Glutamatergic neuron (in vitro differentiated cells): Measurements from ENCODE around the gene CD86. TPM values are rescaled to one million over a fixed set of nuclear protein-coding genes. Genes with fewer than 3 reads are reported as not detected.
"Not testable (repeated sequence)": the region's sequence is repeated elsewhere in the genome, so short reads cannot be mapped to it uniquely, and the experiment has no call there.

Source experiments
- DNase-seq: peaks from one replicate; pipeline ENCODE4 v3.0.0; 2022
- H3K27ac Mint-ChIP-seq: one replicate; pipeline ENCODE4 v1.8.0; 2020; ENCODE audit warnings: mild to moderate bottlenecking, mixed read lengths, inconsistent platforms; ENCODE audit not compliant: unreplicated experiment
- H3K27me3 Mint-ChIP-seq: one replicate; pipeline ENCODE4 v1.8.0; 2020; ENCODE audit warnings: mild to moderate bottlenecking, moderate library complexity, mixed read lengths, inconsistent platforms; ENCODE audit not compliant: unreplicated experiment
- H3K36me3 Mint-ChIP-seq: one replicate; pipeline ENCODE4 v1.8.0; 2020; ENCODE audit warnings: mild to moderate bottlenecking, mixed read lengths, inconsistent platforms; ENCODE audit not compliant: unreplicated experiment
- H3K4me1 Mint-ChIP-seq: one replicate; pipeline ENCODE4 v1.8.0; 2020; ENCODE audit warnings: mild to moderate bottlenecking, low read depth, mixed read lengths, inconsistent platforms; ENCODE audit not compliant: unreplicated experiment
- H3K4me3 Mint-ChIP-seq: one replicate; pipeline ENCODE4 v1.8.0; 2020; ENCODE audit warnings: mild to moderate bottlenecking, mixed read lengths, inconsistent platforms; ENCODE audit not compliant: unreplicated experiment
- H3K9me3 Mint-ChIP-seq: one replicate; pipeline ENCODE4 v1.8.0; 2020; ENCODE audit warnings: mild to moderate bottlenecking, moderate library complexity, mixed read lengths, inconsistent platforms; ENCODE audit not compliant: unreplicated experiment
- total RNA-seq: library from RNA; stranded (reverse); fragmentation: NEBNext Ultra II Directional; extraction: Animal tissue kit (Norgen Biotek cat#: 25700); gene quantifications from one replicate; pipeline ENCODE4 v1.2.1, GENCODE V29; 2021; ENCODE audit not compliant: unreplicated experiment
- TF ChIP-seq, protein P1 (sequence below): fragments of 200-600 bp; sonication (generic); IDR thresholded peaks from one replicate; pipeline ENCODE4 v1.5.0; 2021; ENCODE audit not compliant: partially characterized antibody, unreplicated experiment

CD86 gene
- total RNA-seq, 1 donor from 2014 or later = not detected

DNA sequence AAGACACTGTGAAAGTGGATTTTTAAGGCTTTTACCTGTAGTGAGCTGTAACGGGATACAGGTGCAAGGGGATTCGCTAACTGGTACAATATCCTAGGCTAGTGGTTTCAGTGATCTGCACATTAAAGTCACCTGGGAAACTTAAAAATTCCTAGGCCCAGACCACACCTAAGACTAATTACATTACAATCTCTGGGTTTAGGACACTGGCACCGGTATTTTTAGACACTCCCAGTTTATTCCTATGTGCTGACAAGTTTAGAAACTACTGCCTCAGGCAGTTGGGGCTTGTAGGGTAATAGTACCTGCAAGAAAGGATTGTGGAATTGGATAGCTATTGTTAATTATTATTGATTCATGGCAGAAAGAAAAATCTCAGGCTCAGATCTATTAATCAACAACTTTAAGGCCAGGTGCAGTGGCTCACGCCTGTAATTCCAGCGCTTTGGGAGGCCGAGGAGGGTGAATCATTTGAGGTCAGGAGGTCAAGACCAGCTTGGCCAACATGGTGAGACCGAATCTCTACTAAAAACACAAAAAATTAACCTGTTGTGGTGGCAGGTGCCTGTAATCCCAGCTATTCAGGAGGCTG lies 77.9 kb downstream of the CD86 start:
- Mint-ChIP-seq H3K36me3 (no peaks in the 10 kb centered on the region), H3K9me3 (peaks cover 2% of the 10 kb centered on the region)
- TF ChIP-seq, protein P1, sequence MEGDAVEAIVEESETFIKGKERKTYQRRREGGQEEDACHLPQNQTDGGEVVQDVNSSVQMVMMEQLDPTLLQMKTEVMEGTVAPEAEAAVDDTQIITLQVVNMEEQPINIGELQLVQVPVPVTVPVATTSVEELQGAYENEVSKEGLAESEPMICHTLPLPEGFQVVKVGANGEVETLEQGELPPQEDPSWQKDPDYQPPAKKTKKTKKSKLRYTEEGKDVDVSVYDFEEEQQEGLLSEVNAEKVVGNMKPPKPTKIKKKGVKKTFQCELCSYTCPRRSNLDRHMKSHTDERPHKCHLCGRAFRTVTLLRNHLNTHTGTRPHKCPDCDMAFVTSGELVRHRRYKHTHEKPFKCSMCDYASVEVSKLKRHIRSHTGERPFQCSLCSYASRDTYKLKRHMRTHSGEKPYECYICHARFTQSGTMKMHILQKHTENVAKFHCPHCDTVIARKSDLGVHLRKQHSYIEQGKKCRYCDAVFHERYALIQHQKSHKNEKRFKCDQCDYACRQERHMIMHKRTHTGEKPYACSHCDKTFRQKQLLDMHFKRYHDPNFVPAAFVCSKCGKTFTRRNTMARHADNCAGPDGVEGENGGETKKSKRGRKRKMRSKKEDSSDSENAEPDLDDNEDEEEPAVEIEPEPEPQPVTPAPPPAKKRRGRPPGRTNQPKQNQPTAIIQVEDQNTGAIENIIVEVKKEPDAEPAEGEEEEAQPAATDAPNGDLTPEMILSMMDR = no peak

DNA sequence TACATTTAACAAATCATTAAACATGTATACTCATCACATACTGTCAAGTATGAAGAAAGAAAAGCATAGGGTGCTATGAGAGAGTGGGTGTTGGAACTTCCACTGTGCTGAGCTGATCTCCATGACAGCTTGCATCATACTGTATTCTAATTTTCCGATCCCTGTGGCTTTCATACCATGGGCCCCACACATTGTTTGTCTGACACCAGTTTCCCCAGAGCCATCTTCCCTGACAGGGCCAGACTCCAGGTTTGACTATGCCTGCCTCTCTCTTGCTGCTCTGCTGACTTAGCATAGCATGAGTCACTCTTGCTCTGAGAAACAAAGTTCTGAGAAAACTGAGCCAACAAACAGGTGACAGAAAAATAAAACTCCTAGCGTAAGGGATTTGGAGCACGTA lies 91.3 kb downstream of the CD86 start:
- no peak overlapping the region for H3K27ac Mint-ChIP-seq

More for the DNA sequence above, 77.9 kb downstream of the CD86 start:
- no peaks in the 10 kb centered on the region for H3K27me3 Mint-ChIP-seq
- H3K27ac Mint-ChIP-seq = no peak overlapping the region
- no peak for DNase-seq
- no peaks in the 10 kb centered on the region for H3K4me1 Mint-ChIP-seq
- H3K4me3 Mint-ChIP-seq = no peak overlapping the region

DNA sequence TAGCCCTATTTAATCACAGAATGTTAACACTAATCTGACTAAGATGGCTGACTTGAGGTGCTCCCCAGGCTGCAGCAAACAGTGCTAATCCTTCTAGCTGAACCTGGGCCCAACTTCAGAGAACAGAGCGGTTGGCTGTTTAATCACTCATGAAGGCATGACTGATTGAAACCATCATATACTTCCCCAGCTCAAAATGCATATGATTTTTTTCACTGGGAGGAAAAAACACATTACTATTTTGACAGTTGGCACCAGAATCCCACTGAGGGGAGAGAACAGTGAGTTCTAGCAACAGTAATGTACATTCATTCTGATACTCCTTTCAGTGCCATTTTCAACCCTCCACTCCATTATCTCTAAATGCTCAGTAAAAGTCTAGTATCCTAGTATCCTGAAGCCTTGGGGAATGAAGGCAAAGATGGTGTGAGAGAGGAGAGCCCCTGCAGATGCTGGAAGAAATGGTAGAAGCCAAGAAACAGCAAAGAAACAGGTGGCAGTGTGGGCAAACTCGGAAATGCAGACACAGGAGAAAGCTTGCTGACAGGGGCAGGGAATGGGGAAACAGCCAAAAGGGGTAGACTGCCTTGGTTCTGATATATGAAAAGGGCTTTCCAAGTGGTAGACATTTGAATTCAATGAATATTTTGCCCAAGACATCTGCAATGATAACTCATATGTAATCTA lies 93.9 kb downstream of the CD86 start:
- H3K36me3 Mint-ChIP-seq = no peaks in the 10 kb centered on the region
- peaks cover 4% of the 10 kb centered on the region for H3K9me3 Mint-ChIP-seq
- H3K27ac Mint-ChIP-seq = no peak overlapping the region
- H3K27me3 Mint-ChIP-seq = no peaks in the 10 kb centered on the region
- H3K4me3 Mint-ChIP-seq = no peak overlapping the region
- TF ChIP-seq, protein P1 = no peak
- no peak for DNase-seq
- H3K4me1 Mint-ChIP-seq = no peaks in the 10 kb centered on the region

More for the DNA sequence above, 91.3 kb downstream of the CD86 start:
- Mint-ChIP-seq H3K27me3 (no peaks in the 10 kb centered on the region), H3K36me3 (peaks cover 7% of the 10 kb centered on the region), H3K9me3 (peaks cover 4% of the 10 kb centered on the region), H3K4me1 (no peaks in the 10 kb centered on the region), H3K4me3 (no peak overlapping the region)
- DNase-seq = no peak
- TF ChIP-seq, protein P1 = no peak

DNA sequence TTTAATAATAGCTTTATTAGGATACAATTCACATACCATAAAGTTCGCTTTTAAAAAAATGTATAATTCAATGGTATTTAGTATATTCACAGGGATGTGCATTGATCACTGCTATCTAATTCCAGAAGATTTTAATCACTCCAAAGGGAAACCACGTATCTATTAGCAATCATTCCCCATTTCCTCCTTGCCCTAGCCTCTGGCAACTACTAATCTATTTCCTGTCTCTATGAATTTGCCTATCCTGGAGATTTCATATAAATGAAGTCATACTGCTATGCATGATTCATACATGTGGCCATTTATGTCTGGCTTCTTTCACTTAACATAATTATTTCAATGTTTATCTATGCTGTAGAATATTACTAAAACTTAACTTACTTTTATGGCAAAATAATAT lies 96.3 kb downstream of the CD86 start:
- no peak overlapping the region for H3K27ac Mint-ChIP-seq
- DNase-seq = no peak
- H3K36me3 Mint-ChIP-seq = peaks cover 8% of the 10 kb centered on the region
- H3K9me3 Mint-ChIP-seq = peaks cover 8% of the 10 kb centered on the region
- H3K27me3 Mint-ChIP-seq = no peaks in the 10 kb centered on the region
- no peaks in the 10 kb centered on the region for H3K4me1 Mint-ChIP-seq
- H3K4me3 Mint-ChIP-seq = no peak overlapping the region
- TF ChIP-seq, protein P1 = no peak

DNA sequence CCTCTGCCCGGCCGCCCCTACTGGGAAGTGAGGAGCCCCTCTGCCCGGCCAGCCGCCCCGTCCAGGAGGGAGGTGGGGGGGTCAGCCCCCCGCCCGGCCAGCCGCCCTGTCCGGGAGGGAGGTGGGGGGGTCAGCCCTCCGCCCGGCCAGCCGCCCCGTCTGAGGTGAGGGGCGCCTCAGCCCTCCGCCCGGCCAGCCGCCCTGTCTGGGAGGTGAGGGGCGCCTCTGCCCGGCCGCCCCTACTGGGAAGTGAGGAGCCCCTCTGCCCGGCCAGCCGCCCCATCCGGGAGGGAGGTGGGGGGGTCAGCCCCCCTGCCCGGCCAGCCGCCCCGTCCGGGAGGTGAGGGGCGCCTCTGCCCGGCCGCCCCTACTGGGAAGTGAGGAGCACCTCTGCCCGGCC lies 109.8 kb downstream of the CD86 start:
- not testable (repeated sequence) for H3K27ac Mint-ChIP-seq, H3K36me3 Mint-ChIP-seq, H3K27me3 Mint-ChIP-seq, H3K4me3 Mint-ChIP-seq, DNase-seq, H3K9me3 Mint-ChIP-seq, H3K4me1 Mint-ChIP-seq
